Effector memory CD8-positive, alpha-beta T cell (primary cell): Measurements from ENCODE around the gene DIS3L2.
"Not testable (repeated sequence)": the region's sequence is repeated elsewhere in the genome, so short reads cannot be mapped to it uniquely, and the experiment has no call there.

ENCODE experiments used
- ATAC-seq: fragments of 150-1000 bp; cut with Tn5 transposase; replicated peaks from 2 replicates; pipeline ENCODE4 v1.10.0; 2021; ENCODE audit warnings: mild to moderate bottlenecking, moderate library complexity
- DNase-seq, 3 experiments: peaks; one replicate each; pipeline ENCODE4 v3.0.0; 2021
- H3K27ac Mint-ChIP-seq, 2 donors: one replicate each; pipeline ENCODE4 v1.8.0; 2022; ENCODE audit warnings: mild to moderate bottlenecking in 2 of 2, mixed read lengths in 2 of 2, moderate library complexity in 2 of 2
- H3K27me3 Mint-ChIP-seq, 2 donors: one replicate each; pipeline ENCODE4 v1.8.0; 2022; ENCODE audit warnings: mixed read lengths in 2 of 2
- H3K36me3 Mint-ChIP-seq: one replicate; pipeline ENCODE4 v1.8.0; 2022; ENCODE audit warnings: mild to moderate bottlenecking, moderate library complexity, mixed read lengths; ENCODE audit not compliant: insufficient read depth
- H3K4me1 Mint-ChIP-seq, 2 donors: one replicate each; pipeline ENCODE4 v1.8.0; 2022; ENCODE audit warnings: low read depth in 2 of 2, mixed read lengths in 2 of 2
- H3K4me3 Mint-ChIP-seq, 2 donors: one replicate each; pipeline ENCODE4 v1.8.0; 2022; ENCODE audit warnings: mild to moderate bottlenecking in 2 of 2, mixed read lengths in 2 of 2, moderate library complexity in 2 of 2
- H3K9me3 Mint-ChIP-seq, 2 donors: one replicate each; pipeline ENCODE4 v1.8.0; 2022; ENCODE audit warnings: mixed read lengths in 2 of 2

Gene DIS3L2

GRCh38 chr2:232139786-232140562 is 178.5 kb downstream of the DIS3L2 start:
- H3K27me3 Mint-ChIP-seq: no peaks in the 10 kb centered on the region
- H3K9me3 Mint-ChIP-seq: no peaks in the 10 kb centered on the region
- H3K4me3 Mint-ChIP-seq: no peak overlapping the region
- peaks cover 3% of the 10 kb centered on the region for H3K36me3 Mint-ChIP-seq
- peaks cover 3 to 4% of the 10 kb centered on the region in 2 donors for H3K4me1 Mint-ChIP-seq
- ATAC-seq: no peak
- no peak for DNase-seq
- no peak overlapping the region for H3K27ac Mint-ChIP-seq

- Mint-ChIP-seq H3K27me3 (no peaks in the 10 kb centered on the region), H3K36me3 (no peaks in the 10 kb centered on the region), H3K4me1 (peaks cover 3 to 4% of the 10 kb centered on the region in 2 donors), H3K27ac (peak overlapping the region in 1 of 2 donors; percentile 49), H3K4me3 (no peak overlapping the region), H3K9me3 (no peaks in the 10 kb centered on the region)
- DNase-seq (no peak), ATAC-seq (no peak)
These were observed 180.1 kb downstream of the DIS3L2 start for GRCh38 chr2:232141591-232141990.

GRCh38 chr2:232142049-232142448 is 180.5 kb downstream of the DIS3L2 start:
- H3K36me3 Mint-ChIP-seq: no peaks in the 10 kb centered on the region
- no peak overlapping the region for H3K4me3 Mint-ChIP-seq
- no peaks in the 10 kb centered on the region for H3K27me3 Mint-ChIP-seq
- peaks cover 3 to 4% of the 10 kb centered on the region in 2 donors for H3K4me1 Mint-ChIP-seq
- no peak for DNase-seq
- H3K27ac Mint-ChIP-seq: no peak overlapping the region
- no peak for ATAC-seq
- H3K9me3 Mint-ChIP-seq: no peaks in the 10 kb centered on the region

- Mint-ChIP-seq H3K36me3 (no peaks in the 10 kb centered on the region), H3K27me3 (no peaks in the 10 kb centered on the region), H3K9me3 (no peaks in the 10 kb centered on the region), H3K4me1 (peaks cover 3 to 4% of the 10 kb centered on the region in 2 donors), H3K27ac (no peak overlapping the region), H3K4me3 (no peak overlapping the region)
- DNase-seq (no peak), ATAC-seq (no peak)
These were observed 181.0 kb downstream of the DIS3L2 start for GRCh38 chr2:232142502-232142901.

GRCh38 chr2:232146294-232146693 is 184.8 kb downstream of the DIS3L2 start:
- Mint-ChIP-seq H3K27ac (no peak overlapping the region), H3K36me3 (no peaks in the 10 kb centered on the region), H3K4me1 (peaks cover 0 to 4% of the 10 kb centered on the region in 2 donors), H3K4me3 (no peak overlapping the region), H3K9me3 (no peaks in the 10 kb centered on the region), H3K27me3 (no peaks in the 10 kb centered on the region)
- ATAC-seq (no peak), DNase-seq (no peak)

- DNase-seq (no peak), ATAC-seq (no peak)
- Mint-ChIP-seq H3K9me3 (no peaks in the 10 kb centered on the region), H3K4me1 (no peaks in the 10 kb centered on the region), H3K4me3 (no peak overlapping the region), H3K27ac (no peak overlapping the region), H3K36me3 (no peaks in the 10 kb centered on the region), H3K27me3 (no peaks in the 10 kb centered on the region)
These were observed 186.0 kb downstream of the DIS3L2 start for GRCh38 chr2:232147440-232148077.

- no peak for ATAC-seq
- Mint-ChIP-seq H3K27ac (no peak overlapping the region), H3K4me3 (no peak overlapping the region), H3K36me3 (peaks cover 7% of the 10 kb centered on the region), H3K27me3 (no peaks in the 10 kb centered on the region), H3K9me3 (no peaks in the 10 kb centered on the region), H3K4me1 (peaks cover 3 to 4% of the 10 kb centered on the region in 2 donors)
- no peak for DNase-seq
These were observed 200.7 kb downstream of the DIS3L2 start for GRCh38 chr2:232162187-232162586.

- peaks cover 4% of the 10 kb centered on the region for H3K36me3 Mint-ChIP-seq
- H3K9me3 Mint-ChIP-seq: no peaks in the 10 kb centered on the region
- no peak overlapping the region for H3K4me3 Mint-ChIP-seq
- peaks cover 0 to 1% of the 10 kb centered on the region in 2 donors for H3K4me1 Mint-ChIP-seq
- no peak for ATAC-seq
- H3K27ac Mint-ChIP-seq: peak overlapping the region in 1 of 2 donors; percentile 36
- no peaks in the 10 kb centered on the region for H3K27me3 Mint-ChIP-seq
- DNase-seq: no peak
These were observed 208.9 kb downstream of the DIS3L2 start for GRCh38 chr2:232170396-232170795.

- Mint-ChIP-seq H3K4me1 (peaks cover 0 to 1% of the 10 kb centered on the region in 2 donors), H3K27ac (no peak overlapping the region), H3K9me3 (no peaks in the 10 kb centered on the region), H3K27me3 (no peaks in the 10 kb centered on the region), H3K36me3 (no peaks in the 10 kb centered on the region), H3K4me3 (no peak overlapping the region)
- no peak for ATAC-seq
- no peak for DNase-seq
These were observed 213.1 kb downstream of the DIS3L2 start for GRCh38 chr2:232174662-232175061.

GRCh38 chr2:232176587-232176986 is 215.1 kb downstream of the DIS3L2 start:
- not testable (repeated sequence) for ATAC-seq, H3K4me1 Mint-ChIP-seq, DNase-seq, H3K36me3 Mint-ChIP-seq, H3K9me3 Mint-ChIP-seq, H3K27ac Mint-ChIP-seq, H3K27me3 Mint-ChIP-seq, H3K4me3 Mint-ChIP-seq

- Mint-ChIP-seq H3K36me3 (peaks cover 5% of the 10 kb centered on the region), H3K27me3 (no peaks in the 10 kb centered on the region), H3K4me3 (no peak overlapping the region), H3K4me1 (no peaks in the 10 kb centered on the region), H3K9me3 (no peaks in the 10 kb centered on the region), H3K27ac (no peak overlapping the region)
- DNase-seq (no peak), ATAC-seq (no peak)
These were observed 221.8 kb downstream of the DIS3L2 start for GRCh38 chr2:232183279-232183678.

GRCh38 chr2:232184346-232184745 is 222.8 kb downstream of the DIS3L2 start:
- no peak overlapping the region for H3K27ac Mint-ChIP-seq
- H3K4me1 Mint-ChIP-seq: no peaks in the 10 kb centered on the region
- H3K36me3 Mint-ChIP-seq: peaks cover 5% of the 10 kb centered on the region
- ATAC-seq (no peak), DNase-seq (no peak)
- no peaks in the 10 kb centered on the region for H3K9me3 Mint-ChIP-seq
- no peak overlapping the region for H3K4me3 Mint-ChIP-seq
- H3K27me3 Mint-ChIP-seq: no peaks in the 10 kb centered on the region

GRCh38 chr2:232190796-232191195 is 229.3 kb downstream of the DIS3L2 start:
- H3K27ac Mint-ChIP-seq: no peak overlapping the region
- peaks cover 5% of the 10 kb centered on the region for H3K36me3 Mint-ChIP-seq

GRCh38 chr2:232195487-232195886 is 234.0 kb downstream of the DIS3L2 start:
- H3K4me1 Mint-ChIP-seq: no peaks in the 10 kb centered on the region
- ATAC-seq (no peak), DNase-seq (no peak)
- peaks cover 11% of the 10 kb centered on the region for H3K36me3 Mint-ChIP-seq
- no peaks in the 10 kb centered on the region for H3K27me3 Mint-ChIP-seq
- no peak overlapping the region for H3K27ac Mint-ChIP-seq
- peaks cover 0 to 4% of the 10 kb centered on the region in 2 donors for H3K9me3 Mint-ChIP-seq
- H3K4me3 Mint-ChIP-seq: no peak overlapping the region

More at GRCh38 chr2:232190796-232191195, 229.3 kb downstream of the DIS3L2 start:
- Mint-ChIP-seq H3K27me3 (no peaks in the 10 kb centered on the region), H3K4me1 (no peaks in the 10 kb centered on the region), H3K9me3 (peaks cover 0 to 4% of the 10 kb centered on the region in 2 donors), H3K4me3 (no peak overlapping the region)
- ATAC-seq (no peak), DNase-seq (no peak)
